Muscle layer of colon (tissue), 2 donors: Measurements from ENCODE around the gene AKAP13.

Experiments used
- H3K27ac ChIP-seq: one replicate; pipeline ENCODE4 v1.7.0; 2013; ENCODE audit warnings: low read depth, mild to moderate bottlenecking, low read length, moderate library complexity
- H3K27me3 ChIP-seq, 2 donors: one replicate each; pipeline ENCODE4 v1.7.0; 2013; ENCODE audit warnings: low read length in 2 of 2, mild to moderate bottlenecking in 2 of 2; ENCODE audit not compliant: insufficient read depth in 2 of 2, control insufficient read depth in 1 of 2
- H3K36me3 ChIP-seq: one replicate; pipeline ENCODE4 v1.7.0; 2013; ENCODE audit warnings: mild to moderate bottlenecking, low read length; ENCODE audit not compliant: insufficient read depth
- H3K4me1 ChIP-seq: one replicate; pipeline ENCODE4 v1.7.0; 2013; ENCODE audit warnings: mild to moderate bottlenecking, low read length; ENCODE audit not compliant: insufficient read depth
- H3K4me3 ChIP-seq, 2 donors: one replicate each; pipeline ENCODE4 v1.7.0; 2013; ENCODE audit warnings: low read length in 2 of 2, low read depth in 1 of 2, mild to moderate bottlenecking in 1 of 2, moderate library complexity in 1 of 2
- H3K9ac ChIP-seq: one replicate; pipeline ENCODE4 v1.7.0; 2013; ENCODE audit warnings: low read length
- H3K9me3 ChIP-seq: one replicate; pipeline ENCODE4 v1.7.0; 2013; ENCODE audit warnings: mild to moderate bottlenecking, low read length
- donor health status: abdominal sarcoma.
- donor health status: Adenocarcinoma of cecum.

Gene AKAP13

GRCh38 chr15:85536341-85536740, 155.9 kb downstream of the AKAP13 start:
- Histone ChIP-seq H3K36me3 (peaks cover 10% of the 10 kb centered on the region), H3K4me3 (no peak overlapping the region), H3K4me1 (no peaks in the 10 kb centered on the region), H3K27me3 (no peaks in the 10 kb centered on the region), H3K9ac (no peak overlapping the region), H3K9me3 (no peaks in the 10 kb centered on the region), H3K27ac (no peak overlapping the region)

GRCh38 chr15:85539491-85539890, 159.1 kb downstream of the AKAP13 start:
- Histone ChIP-seq H3K4me1 (peaks cover 26% of the 10 kb centered on the region), H3K36me3 (peaks cover 5% of the 10 kb centered on the region), H3K27ac (no peak overlapping the region), H3K9me3 (no peaks in the 10 kb centered on the region), H3K4me3 (no peak overlapping the region), H3K27me3 (no peaks in the 10 kb centered on the region), H3K9ac (no peak overlapping the region)

- Histone ChIP-seq H3K27me3 (no peaks in the 10 kb centered on the region), H3K4me1 (peaks cover 33% of the 10 kb centered on the region), H3K9ac (no peak overlapping the region), H3K27ac (no peak overlapping the region), H3K4me3 (no peak overlapping the region), H3K9me3 (no peaks in the 10 kb centered on the region), H3K36me3 (no peaks in the 10 kb centered on the region)
Observed at GRCh38 chr15:85540085-85540797, 159.8 kb downstream of the AKAP13 start.

- no peak overlapping the region for H3K27ac ChIP-seq
- H3K9ac ChIP-seq, result no peak overlapping the region
- H3K4me1 ChIP-seq, result peaks cover 33% of the 10 kb centered on the region
- no peak overlapping the region for H3K4me3 ChIP-seq
- no peaks in the 10 kb centered on the region for H3K36me3 ChIP-seq
- no peaks in the 10 kb centered on the region for H3K27me3 ChIP-seq
- H3K9me3 ChIP-seq, result no peaks in the 10 kb centered on the region
Observed at GRCh38 chr15:85541744-85542143, 161.3 kb downstream of the AKAP13 start.

DNA sequence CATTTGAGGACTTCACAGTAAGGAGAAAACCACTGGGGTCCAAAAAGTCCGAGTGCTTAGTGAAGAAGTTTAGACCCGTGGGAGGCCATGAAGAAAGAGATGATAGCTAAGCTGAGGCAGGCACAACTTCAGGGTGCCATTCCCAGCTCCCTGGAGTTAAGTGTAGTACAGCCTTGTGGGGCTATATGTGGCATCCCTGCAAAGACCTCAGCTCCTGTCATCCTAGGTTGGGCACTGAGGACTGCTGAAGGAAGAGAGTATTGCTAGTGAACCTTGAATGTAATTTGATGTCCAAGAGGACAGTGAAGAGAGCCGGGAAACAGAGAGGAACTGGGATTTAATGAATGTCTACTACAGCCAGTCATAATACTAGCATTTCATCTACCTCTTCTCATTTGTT, 162.1 kb downstream of the AKAP13 start:
- Histone ChIP-seq H3K9ac (no peak overlapping the region), H3K4me1 (peaks cover 33% of the 10 kb centered on the region), H3K27ac (no peak overlapping the region), H3K9me3 (no peaks in the 10 kb centered on the region), H3K36me3 (no peaks in the 10 kb centered on the region), H3K4me3 (no peak overlapping the region), H3K27me3 (no peaks in the 10 kb centered on the region)

- Histone ChIP-seq H3K9me3 (no peaks in the 10 kb centered on the region), H3K9ac (no peak overlapping the region), H3K4me1 (peaks cover 33% of the 10 kb centered on the region), H3K27ac (no peak overlapping the region), H3K27me3 (no peaks in the 10 kb centered on the region), H3K4me3 (no peak overlapping the region), H3K36me3 (no peaks in the 10 kb centered on the region)
Observed at GRCh38 chr15:85542895-85543331, 162.5 kb downstream of the AKAP13 start.

DNA sequence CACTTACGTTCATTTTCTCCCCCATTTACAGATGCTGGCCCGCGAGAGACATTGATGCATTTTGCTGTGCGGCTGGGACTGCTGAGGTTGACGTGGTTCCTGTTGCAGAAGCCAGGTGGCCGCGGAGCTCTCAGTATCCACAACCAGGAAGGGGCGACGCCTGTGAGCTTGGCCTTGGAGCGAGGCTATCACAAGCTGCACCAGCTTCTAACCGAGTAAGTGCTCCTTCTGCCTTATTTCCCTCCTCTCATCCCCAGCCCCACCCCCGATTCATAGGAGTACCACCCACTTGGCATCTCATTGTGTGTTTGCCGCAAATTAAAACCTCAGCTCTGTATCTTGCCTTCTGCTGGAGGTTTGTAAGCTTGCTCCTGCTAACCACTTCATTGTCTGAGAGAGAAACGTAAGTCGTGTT, 163.3 kb downstream of the AKAP13 start:
- Histone ChIP-seq H3K9ac (no peak overlapping the region), H3K9me3 (no peaks in the 10 kb centered on the region), H3K36me3 (no peaks in the 10 kb centered on the region), H3K27ac (no peak overlapping the region), H3K4me3 (no peak overlapping the region), H3K27me3 (no peaks in the 10 kb centered on the region), H3K4me1 (peaks cover 33% of the 10 kb centered on the region)

DNA sequence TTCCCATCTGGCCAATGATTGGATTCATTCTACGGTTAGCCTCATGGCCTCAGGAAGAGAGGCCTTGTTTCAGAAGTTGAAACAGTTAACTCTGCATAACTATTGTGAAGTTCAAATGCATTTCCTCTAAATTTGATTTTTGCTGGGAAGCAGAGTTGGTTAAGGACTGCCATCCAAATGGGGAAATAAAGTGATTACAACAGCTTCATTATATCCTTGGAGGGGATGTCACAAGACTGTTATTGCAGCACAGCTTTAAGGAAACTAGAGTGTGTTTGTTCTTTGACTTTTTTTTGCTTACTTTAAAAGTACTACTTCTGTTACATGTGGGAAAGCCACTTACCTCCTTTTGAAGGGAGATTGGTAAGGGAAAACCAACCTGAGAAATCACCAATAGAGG, 164.8 kb downstream of the AKAP13 start:
- Histone ChIP-seq H3K9me3 (no peaks in the 10 kb centered on the region), H3K27me3 (no peaks in the 10 kb centered on the region), H3K4me3 (no peak overlapping the region), H3K27ac (no peak overlapping the region), H3K9ac (no peak overlapping the region), H3K4me1 (peaks cover 33% of the 10 kb centered on the region), H3K36me3 (no peaks in the 10 kb centered on the region)

DNA sequence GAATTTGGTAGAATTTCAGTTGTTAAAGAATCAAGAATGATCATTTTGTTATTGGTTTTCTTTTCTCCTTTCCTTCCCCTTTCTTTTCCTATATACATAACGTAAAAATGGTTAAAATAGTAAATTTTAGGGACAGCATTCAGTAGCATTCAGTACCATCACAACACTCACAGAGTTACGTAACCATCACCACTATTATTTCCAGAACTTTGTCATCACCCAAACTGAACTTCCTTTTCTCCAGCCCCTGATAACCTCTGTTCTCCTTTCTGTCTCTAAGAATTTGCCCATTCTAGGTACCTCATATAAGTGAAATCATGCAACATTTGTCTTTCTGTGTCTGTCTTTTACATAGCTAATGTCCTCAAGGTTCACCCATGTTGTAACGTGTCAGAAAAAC, 165.3 kb downstream of the AKAP13 start:
- no peaks in the 10 kb centered on the region for H3K36me3 ChIP-seq
- peaks cover 33% of the 10 kb centered on the region for H3K4me1 ChIP-seq
- H3K27ac ChIP-seq, result no peak overlapping the region
- H3K9me3 ChIP-seq, result no peaks in the 10 kb centered on the region
- H3K27me3 ChIP-seq, result no peaks in the 10 kb centered on the region
- no peak overlapping the region for H3K4me3 ChIP-seq
- H3K9ac ChIP-seq, result no peak overlapping the region

GRCh38 chr15:85547386-85547785, 167.0 kb downstream of the AKAP13 start:
- Histone ChIP-seq H3K4me3 (no peak overlapping the region), H3K9me3 (no peaks in the 10 kb centered on the region), H3K4me1 (peaks cover 28% of the 10 kb centered on the region), H3K36me3 (no peaks in the 10 kb centered on the region), H3K27ac (no peak overlapping the region), H3K9ac (no peak overlapping the region), H3K27me3 (no peaks in the 10 kb centered on the region)

DNA sequence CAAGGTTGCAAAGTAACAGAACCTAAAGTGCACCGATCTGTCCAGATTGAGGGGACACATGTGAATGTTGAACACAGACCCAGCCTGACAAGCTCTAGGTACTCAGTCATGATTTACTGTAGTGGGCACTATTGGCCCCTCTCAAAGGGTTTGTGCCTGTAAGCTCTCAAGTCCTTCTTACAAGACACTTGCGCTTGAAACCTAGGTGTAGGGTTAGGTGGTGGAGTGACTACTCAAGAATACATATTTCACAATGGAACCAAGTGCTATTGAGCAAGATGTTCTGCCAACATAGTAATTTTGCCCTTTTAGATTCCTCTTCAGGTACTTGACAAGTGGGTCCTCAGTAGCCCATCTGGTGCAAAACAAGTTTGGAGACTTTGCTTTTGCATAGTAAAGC, 169.9 kb downstream of the AKAP13 start:
- no peaks in the 10 kb centered on the region for H3K27me3 ChIP-seq
- H3K9ac ChIP-seq, result no peak overlapping the region
- no peaks in the 10 kb centered on the region for H3K36me3 ChIP-seq
- H3K4me3 ChIP-seq, result no peak overlapping the region
- H3K27ac ChIP-seq, result no peak overlapping the region
- no peaks in the 10 kb centered on the region for H3K4me1 ChIP-seq
- H3K9me3 ChIP-seq, result no peaks in the 10 kb centered on the region

DNA sequence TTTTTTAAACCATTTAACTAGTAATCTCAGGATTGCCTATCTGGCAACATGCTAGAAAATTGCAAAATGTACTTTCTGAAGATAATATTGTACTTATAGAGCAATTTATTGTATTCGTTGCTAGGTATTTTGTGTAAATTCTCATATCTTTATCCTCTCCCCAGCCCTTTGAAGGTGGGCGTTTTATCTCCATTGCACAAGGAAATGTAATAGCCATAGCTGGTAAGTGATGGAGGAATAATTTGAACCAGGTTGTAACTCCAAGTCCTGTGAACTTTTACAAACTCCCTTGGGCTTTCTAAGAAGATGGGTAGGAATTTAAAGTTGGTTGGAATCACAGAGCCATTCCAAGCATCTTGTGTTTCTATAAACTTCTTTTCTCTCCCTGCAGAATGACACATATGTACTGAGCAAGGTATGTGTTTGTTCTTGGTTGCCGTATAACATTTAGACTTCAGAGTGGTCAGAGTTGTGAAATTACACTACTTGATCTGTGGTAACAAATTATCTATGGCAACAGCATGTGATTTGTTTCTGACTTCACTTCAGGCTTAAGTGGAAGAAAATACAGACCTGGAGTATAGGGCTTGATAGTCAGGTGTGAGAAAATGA, 170.9 kb downstream of the AKAP13 start:
- no peaks in the 10 kb centered on the region for H3K4me1 ChIP-seq
- no peak overlapping the region for H3K27ac ChIP-seq

More for the DNA sequence above, 170.9 kb downstream of the AKAP13 start:
- no peak overlapping the region for H3K9ac ChIP-seq
- H3K27me3 ChIP-seq, result no peaks in the 10 kb centered on the region
- H3K9me3 ChIP-seq, result no peaks in the 10 kb centered on the region
- H3K36me3 ChIP-seq, result no peaks in the 10 kb centered on the region
- no peak overlapping the region for H3K4me3 ChIP-seq
